ENCODE data around the gene SRP14. TPM values are rescaled to one million over a fixed set of nuclear protein-coding genes. Genes with fewer than 3 reads are reported as not detected.
A peak's percentile ranks its signal among the peaks of the same experiment; 100 is the strongest.
"Not testable (repeated sequence)": the region's sequence is repeated elsewhere in the genome, so short reads cannot be mapped to it uniquely, and the experiment has no call there.

SRP14 gene
- total RNA-seq, 2 donors from 2014 or later = 108 to 114 TPM

DNA sequence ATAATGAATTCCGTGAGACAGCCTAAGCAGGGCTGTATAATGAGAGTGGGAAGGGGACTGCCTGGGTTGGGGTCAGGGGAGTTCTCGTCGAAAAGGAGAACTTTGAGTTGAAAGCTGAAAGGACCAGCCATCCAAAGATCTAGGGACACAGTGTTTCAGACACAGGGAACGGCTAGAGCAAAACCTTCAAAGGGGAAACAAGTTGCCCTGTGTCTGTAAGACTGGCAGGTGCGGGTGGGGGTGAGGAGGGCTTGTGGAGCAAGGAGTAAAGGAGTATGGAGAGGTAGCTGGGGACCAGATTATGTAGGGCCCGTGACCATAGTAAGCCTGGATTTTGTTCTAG, 1.3 kb upstream of the SRP14 start:
- peak overlapping the region; percentile 99 for H3K27ac Mint-ChIP-seq
- H3K4me1 Mint-ChIP-seq = peaks cover 35% of the 10 kb centered on the region
- H3K27me3 Mint-ChIP-seq = no peaks in the 10 kb centered on the region
- ATAC-seq (no peak), DNase-seq (no peak)
- H3K4me3 Mint-ChIP-seq = peak overlapping the region; percentile 66
- peaks cover 3% of the 10 kb centered on the region for H3K36me3 Mint-ChIP-seq (ENCODE audit: low read depth)
- H3K9me3 ChIP-seq (ENCODE audit: control insufficient read depth, low read length, poor library complexity, severe bottlenecking) = no peaks in the 10 kb centered on the region

DNA sequence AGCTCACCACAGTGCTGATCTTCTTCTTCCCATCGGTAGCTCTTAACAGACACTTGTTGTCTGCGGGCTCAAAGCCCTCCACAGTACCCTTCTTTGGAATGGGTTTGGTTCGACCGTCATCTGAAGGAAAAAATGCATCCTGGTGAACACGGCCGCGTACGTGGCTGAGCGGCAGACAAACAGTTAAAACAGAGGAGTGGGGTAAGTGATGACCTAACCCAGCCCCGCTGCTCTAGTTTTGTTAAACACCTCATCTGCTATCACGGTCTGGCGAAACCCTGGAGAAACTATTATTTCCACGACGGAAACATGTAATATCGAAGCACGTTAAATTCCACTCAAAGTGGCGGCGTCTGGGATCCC, 725 bp downstream of the SRP14 start:
- H3K9me3 ChIP-seq (ENCODE audit: control insufficient read depth, low read length, poor library complexity, severe bottlenecking) = no peaks in the 10 kb centered on the region
- ATAC-seq = no peak
- DNase-seq = no peak
- Mint-ChIP-seq H3K4me1 (peaks cover 31% of the 10 kb centered on the region), H3K36me3 (ENCODE audit: low read depth) (peaks cover 3% of the 10 kb centered on the region), H3K27ac (peak overlapping the region; percentile 99), H3K4me3 (peak overlapping the region; percentile 99), H3K27me3 (no peaks in the 10 kb centered on the region)

DNA sequence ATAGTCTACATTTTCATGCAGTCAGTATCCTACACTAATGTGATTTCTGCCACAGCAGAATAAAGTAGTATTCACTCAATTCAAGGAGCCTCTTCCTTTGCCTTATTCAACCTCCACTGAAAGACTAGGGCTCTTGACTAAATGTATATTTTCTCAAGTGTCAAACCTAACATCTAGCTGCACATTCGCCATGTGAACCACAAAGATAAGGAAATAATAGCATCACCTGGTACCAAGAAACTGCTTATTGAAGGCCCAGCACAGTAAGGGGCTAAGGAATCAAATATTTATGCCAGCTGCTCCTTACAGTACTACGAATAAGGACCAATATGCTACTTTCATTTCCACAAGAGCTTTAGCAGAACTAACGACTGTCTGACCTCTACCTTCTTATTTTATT, 1.3 kb downstream of the SRP14 start:
- DNase-seq (no peak), ATAC-seq (no peak)
- Mint-ChIP-seq H3K4me1 (peaks cover 31% of the 10 kb centered on the region), H3K27me3 (no peaks in the 10 kb centered on the region), H3K36me3 (ENCODE audit: low read depth) (peaks cover 3% of the 10 kb centered on the region), H3K4me3 (peak overlapping the region; percentile 99), H3K27ac (peak overlapping the region; percentile 99)
- H3K9me3 ChIP-seq (ENCODE audit: control insufficient read depth, low read length, poor library complexity, severe bottlenecking) = no peaks in the 10 kb centered on the region

DNA sequence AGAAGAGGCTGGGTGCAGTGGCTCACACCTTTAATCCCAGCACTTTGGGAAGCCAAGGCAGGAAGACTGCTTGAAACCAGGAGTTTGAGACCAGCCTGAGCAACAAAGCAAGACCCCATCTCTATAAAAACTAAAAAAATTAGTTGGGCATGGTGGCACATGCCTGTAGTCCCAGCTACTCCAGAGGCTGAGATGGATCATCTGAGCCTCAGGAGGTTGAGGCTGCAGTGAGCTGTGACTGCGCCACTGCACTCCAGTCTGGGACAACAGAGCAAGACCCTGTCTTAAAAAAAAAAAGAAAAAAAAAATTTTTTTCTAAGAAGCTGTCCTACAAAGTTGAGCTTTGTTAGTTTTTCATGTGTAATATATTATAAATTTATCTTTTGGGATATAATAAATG, 3.8 kb downstream of the SRP14 start:
- not testable (repeated sequence) for H3K36me3 Mint-ChIP-seq (ENCODE audit: low read depth); ATAC-seq
- peaks cover 32% of the 10 kb centered on the region for H3K4me1 Mint-ChIP-seq

DNA sequence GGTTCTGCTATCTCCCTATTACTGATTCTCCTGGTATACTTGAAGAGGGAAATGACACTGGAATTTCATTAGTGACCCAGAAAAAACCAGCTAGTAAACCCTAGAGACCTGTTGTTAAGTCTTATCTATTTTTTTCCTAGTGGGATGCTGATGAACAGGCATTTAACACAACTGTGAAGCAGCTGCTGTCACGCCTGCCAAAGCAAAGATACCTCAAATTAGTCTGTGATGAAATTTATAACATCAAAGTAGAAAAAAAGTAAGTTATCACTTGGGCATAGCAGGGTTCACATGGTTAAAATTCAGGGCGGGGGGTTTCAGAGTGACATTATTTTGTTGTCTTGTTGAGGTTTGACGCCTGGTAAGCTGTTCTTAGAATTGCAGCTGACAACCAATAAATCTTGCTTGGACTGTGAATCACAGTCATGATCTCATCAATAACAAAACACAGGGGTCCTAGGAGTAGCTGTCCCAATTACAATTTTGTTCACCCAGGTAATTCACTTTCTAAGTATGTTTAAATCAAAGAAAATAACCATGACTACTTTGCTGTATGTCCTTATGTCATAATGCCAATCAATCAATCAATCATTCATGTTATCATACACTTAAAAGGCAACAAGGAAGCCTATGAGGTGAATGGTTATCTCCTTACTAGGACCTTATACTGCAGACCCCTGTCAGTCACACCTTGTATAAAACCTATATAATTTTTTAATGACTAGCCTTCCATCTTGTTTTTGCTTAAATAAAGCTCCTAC, 4.6 kb downstream of the SRP14 start:
- no peaks in the 10 kb centered on the region for H3K9me3 ChIP-seq (ENCODE audit: control insufficient read depth, low read length, poor library complexity, severe bottlenecking)
- Mint-ChIP-seq H3K36me3 (ENCODE audit: low read depth) (peaks cover 5% of the 10 kb centered on the region), H3K4me1 (peaks cover 26% of the 10 kb centered on the region), H3K4me3 (no peak overlapping the region), H3K27ac (peak overlapping the region; percentile 24), H3K27me3 (no peaks in the 10 kb centered on the region)
- DNase-seq (no peak), ATAC-seq (no peak)

More for the DNA sequence above, 3.8 kb downstream of the SRP14 start:
- DNase-seq; H3K27me3 Mint-ChIP-seq; H3K4me3 Mint-ChIP-seq; H3K9me3 ChIP-seq (ENCODE audit: control insufficient read depth, low read length, poor library complexity, severe bottlenecking): not testable (repeated sequence)
- peak overlapping the region; percentile 24 for H3K27ac Mint-ChIP-seq

DNA sequence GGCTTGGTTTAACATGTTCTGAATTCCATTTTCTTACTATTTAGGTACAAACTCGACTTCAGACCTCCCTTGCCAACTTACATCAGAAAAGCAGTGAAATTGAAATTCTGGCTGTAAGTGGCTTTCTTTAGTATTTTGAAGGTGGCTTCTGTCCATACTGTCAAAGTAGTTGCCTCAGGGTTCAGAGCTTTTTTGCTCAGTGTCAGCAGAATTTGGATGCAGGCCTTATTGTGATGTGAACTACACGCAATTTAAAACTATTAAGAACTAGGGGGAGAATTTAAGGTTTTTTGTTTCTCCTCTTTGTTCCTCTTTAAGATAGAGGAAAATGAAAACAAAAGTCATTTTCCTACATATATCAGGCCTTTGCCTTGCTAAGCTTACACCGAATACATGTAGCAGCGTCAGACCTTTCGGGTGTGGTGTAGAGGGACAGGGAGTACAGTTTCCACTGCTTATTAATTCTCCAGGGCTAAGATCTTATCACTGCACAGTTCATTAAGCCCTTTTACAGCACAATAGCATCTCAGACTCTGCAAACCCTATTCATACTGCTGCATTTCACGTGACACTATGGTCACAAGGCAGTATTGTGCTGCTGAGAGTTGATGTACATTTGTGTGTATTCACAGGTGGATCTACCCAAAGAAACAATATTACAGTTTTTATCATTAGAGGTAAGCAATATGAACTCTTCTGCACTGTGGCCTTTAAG, 6.7 kb downstream of the SRP14 start:
- no peaks in the 10 kb centered on the region for H3K27me3 Mint-ChIP-seq
- no peak for DNase-seq
- peaks cover 3% of the 10 kb centered on the region for H3K36me3 Mint-ChIP-seq (ENCODE audit: low read depth)
- ATAC-seq = no peak
- no peaks in the 10 kb centered on the region for H3K9me3 ChIP-seq (ENCODE audit: control insufficient read depth, low read length, poor library complexity, severe bottlenecking)
- H3K4me1 Mint-ChIP-seq = peaks cover 11% of the 10 kb centered on the region
- H3K27ac Mint-ChIP-seq = no peak overlapping the region
- H3K4me3 Mint-ChIP-seq = no peak overlapping the region

DNA sequence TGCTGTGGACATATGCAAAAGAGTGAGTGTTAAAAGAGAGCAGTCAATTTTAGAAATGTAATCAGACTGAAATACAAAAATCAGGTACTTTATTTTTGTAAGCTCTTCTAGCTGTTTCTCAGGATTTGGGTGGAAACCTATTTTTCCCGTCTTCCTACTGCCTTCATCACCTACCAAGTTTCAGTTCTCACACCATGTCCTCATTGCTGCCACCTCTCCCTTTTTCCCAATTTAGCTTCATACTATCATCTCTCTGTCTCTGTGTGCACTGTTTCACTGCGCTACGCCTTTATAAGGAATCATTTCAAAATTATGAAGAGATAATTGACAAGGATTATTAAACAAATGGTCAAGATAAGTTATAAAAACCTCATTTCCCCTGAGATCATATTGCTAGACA, 7.7 kb downstream of the SRP14 start:
- ATAC-seq (no peak), DNase-seq (no peak)
- H3K4me1 Mint-ChIP-seq = peaks cover 4% of the 10 kb centered on the region
- no peak overlapping the region for H3K4me3 Mint-ChIP-seq
- peak overlapping the region; percentile 45 for H3K27ac Mint-ChIP-seq
- H3K36me3 Mint-ChIP-seq (ENCODE audit: low read depth) = peaks cover 3% of the 10 kb centered on the region
- no peaks in the 10 kb centered on the region for H3K9me3 ChIP-seq (ENCODE audit: control insufficient read depth, low read length, poor library complexity, severe bottlenecking)
- H3K27me3 Mint-ChIP-seq = no peaks in the 10 kb centered on the region

DNA sequence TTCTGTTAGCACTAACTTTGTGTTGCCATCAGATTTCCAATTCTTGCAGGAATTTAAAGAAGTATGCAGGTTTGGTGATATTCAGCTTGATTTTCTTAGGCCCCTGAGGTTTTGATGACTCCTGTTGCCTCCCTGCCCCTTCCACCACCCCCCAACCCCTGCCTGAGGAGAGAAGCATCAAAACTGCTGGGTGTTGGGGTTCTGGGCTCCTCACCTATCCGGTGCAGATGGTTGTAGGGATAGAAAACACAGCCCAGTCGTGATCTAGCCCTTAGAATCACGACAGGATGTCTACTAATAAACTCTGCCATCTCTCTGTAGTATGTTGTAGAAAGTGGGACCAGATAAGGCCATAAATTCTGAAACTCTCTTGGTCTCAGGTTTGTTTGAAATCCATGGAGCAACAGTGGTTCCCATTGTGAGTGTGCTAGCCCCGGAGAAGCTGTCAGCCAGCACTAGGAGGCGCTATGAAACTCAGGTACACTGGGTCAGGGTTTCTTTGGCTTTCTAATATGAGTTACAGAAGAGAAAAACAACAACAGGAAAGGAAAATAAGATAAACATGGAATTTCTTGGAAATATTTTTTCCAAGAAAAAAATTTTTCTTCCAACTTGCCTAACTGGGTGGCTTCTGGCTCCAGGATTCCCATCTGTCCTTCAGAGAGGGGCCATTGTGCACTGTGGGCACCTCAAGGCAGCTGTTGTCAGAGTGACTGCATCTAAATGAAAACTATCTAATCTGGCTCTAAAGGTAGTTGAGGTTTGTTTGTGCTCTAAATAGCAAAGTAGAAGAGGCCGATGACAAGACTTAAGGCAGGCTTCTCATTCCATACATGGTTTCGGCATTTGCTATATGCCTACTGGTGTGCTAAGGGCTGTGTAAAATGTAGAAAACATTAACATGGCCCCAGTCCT, 8.7 kb downstream of the SRP14 start:
- H3K27me3 Mint-ChIP-seq = no peaks in the 10 kb centered on the region
- DNase-seq (no peak), ATAC-seq (no peak)
- no peak overlapping the region for H3K4me3 Mint-ChIP-seq
- peaks cover 3% of the 10 kb centered on the region for H3K4me1 Mint-ChIP-seq
- H3K9me3 ChIP-seq (ENCODE audit: control insufficient read depth, low read length, poor library complexity, severe bottlenecking) = no peaks in the 10 kb centered on the region
- H3K36me3 Mint-ChIP-seq (ENCODE audit: low read depth) = peaks cover 3% of the 10 kb centered on the region
- H3K27ac Mint-ChIP-seq = peak overlapping the region; percentile 9

DNA sequence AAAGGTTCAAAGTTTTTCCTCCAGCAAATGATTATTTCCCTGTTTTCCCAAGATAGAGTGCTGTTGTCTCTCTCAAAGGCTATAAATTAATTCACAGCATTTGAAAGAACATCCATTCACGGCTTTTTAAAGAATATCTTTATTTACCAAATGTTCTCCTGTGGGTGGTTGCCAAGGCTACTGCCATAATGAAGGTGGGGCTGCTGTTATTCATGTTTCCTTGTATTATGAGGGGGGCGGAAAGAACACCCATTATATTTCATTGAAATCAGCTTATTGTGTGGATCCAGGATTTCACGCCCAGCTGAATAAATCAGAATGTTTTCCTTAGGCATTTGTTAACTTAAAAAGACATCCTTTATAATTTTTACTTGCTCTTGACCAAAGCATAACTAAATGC, 10.1 kb downstream of the SRP14 start:
- DNase-seq = no peak
- Mint-ChIP-seq H3K36me3 (ENCODE audit: low read depth) (peaks cover 3% of the 10 kb centered on the region), H3K27me3 (no peaks in the 10 kb centered on the region), H3K4me1 (peaks cover 3% of the 10 kb centered on the region), H3K4me3 (no peak overlapping the region), H3K27ac (no peak overlapping the region)
- no peak for ATAC-seq
- no peaks in the 10 kb centered on the region for H3K9me3 ChIP-seq (ENCODE audit: control insufficient read depth, low read length, poor library complexity, severe bottlenecking)

DNA sequence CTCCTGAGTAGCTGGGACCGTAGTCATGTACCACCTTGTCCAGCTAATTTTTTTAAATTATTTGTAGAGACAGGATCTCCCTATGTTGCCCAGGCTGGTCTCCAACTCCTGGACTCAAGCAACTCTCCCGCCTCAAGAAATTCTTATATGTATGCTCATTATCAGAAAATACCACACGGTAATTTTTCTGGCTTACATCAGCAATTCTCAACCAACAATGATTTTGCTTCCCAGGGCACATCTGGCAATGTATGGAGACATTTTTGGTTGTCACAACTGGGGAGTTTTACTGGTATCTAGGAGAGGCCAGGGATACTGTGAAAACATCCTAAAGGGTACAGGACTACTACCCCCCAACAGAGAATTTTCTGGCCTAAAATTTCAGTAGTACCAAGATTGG, 10.8 kb downstream of the SRP14 start:
- no peaks in the 10 kb centered on the region for H3K9me3 ChIP-seq (ENCODE audit: control insufficient read depth, low read length, poor library complexity, severe bottlenecking)
- ATAC-seq (no peak), DNase-seq (no peak)
- H3K4me3 Mint-ChIP-seq = no peak overlapping the region
- H3K27me3 Mint-ChIP-seq = no peaks in the 10 kb centered on the region
- peaks cover 6% of the 10 kb centered on the region for H3K36me3 Mint-ChIP-seq (ENCODE audit: low read depth)
- peaks cover 3% of the 10 kb centered on the region for H3K4me1 Mint-ChIP-seq
- H3K27ac Mint-ChIP-seq = no peak overlapping the region

DNA sequence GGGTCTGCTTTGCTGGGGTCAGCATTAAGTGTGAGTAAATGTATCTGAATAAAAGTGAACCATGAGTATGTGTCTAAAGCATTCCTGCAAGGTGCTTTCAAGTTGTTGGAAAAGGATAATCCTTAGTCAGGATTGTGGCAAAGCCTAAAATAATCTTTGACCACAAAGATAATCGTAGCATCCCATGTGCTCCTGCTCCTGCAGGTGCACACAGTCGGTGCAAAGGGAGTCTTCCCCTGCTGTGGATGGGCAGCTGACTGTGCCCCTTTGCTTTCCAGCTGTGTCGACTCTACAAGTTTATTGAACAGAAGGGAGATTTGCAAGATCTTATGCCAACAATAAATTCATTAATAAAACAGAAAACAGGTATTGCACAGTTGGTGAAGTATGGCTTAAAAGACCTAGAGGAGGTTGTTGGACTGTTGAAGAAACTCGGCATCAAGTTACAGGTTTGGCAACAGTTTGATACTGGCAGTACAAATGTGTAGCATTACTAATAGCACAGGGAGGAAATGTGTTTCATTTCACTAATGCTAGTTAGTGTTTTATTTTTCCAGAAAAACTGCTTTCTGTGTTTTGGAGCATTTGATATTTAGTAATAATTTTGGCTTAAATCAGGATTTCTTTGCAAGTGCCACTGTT, 22.6 kb downstream of the SRP14 start:
- DNase-seq (no peak), ATAC-seq (no peak)
- H3K27ac Mint-ChIP-seq = no peak overlapping the region
- peaks cover 9% of the 10 kb centered on the region for H3K36me3 Mint-ChIP-seq (ENCODE audit: low read depth)
- H3K4me1 Mint-ChIP-seq = no peaks in the 10 kb centered on the region
- H3K9me3 ChIP-seq (ENCODE audit: control insufficient read depth, low read length, poor library complexity, severe bottlenecking) = no peaks in the 10 kb centered on the region
- H3K4me3 Mint-ChIP-seq = no peak overlapping the region
- no peaks in the 10 kb centered on the region for H3K27me3 Mint-ChIP-seq

DNA sequence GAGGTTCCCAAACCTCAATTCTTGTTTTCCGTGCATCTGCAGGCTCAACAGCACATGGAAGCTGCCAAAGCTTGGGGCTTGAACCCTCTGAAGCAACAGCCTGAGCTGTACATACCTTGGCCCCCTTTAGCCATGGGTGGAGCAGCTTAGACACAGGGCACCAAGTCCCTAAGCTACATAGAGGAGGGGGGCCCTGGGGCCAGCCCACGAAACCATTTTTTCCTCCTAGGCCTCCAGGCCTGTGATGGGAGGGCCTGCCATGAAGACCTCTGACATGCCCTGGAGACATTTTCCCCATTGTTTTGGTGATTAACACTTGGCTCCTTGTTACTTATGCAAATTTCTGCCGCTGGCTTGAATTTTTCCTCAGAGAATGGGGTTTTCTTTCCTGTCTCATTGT, 24.6 kb downstream of the SRP14 start:
- no peak for DNase-seq
- no peaks in the 10 kb centered on the region for H3K9me3 ChIP-seq (ENCODE audit: control insufficient read depth, low read length, poor library complexity, severe bottlenecking)
- peaks cover 6% of the 10 kb centered on the region for H3K36me3 Mint-ChIP-seq (ENCODE audit: low read depth)
- H3K27me3 Mint-ChIP-seq = no peaks in the 10 kb centered on the region
- no peaks in the 10 kb centered on the region for H3K4me1 Mint-ChIP-seq
- H3K27ac Mint-ChIP-seq = no peak overlapping the region
- ATAC-seq = no peak
- H3K4me3 Mint-ChIP-seq = no peak overlapping the region

DNA sequence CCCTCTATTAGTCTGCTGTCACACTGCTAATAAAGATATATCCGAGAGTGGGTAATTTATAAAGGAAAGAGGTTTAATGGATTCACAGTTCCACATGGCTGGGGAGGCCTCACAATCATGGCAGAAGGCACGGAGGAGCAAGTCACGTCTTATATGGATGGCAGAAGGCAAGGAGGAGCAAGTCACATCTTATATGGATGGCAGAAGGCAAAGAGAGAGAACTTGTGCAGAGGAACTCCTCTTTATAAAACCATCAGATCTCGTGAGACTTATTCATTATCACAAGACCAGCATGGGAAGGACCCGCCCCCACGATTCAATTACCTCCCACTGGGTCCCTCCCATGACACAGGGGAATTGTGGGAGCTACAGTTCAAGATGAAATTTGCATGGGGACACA, 25.6 kb downstream of the SRP14 start:
- not testable (repeated sequence) for DNase-seq; H3K36me3 Mint-ChIP-seq (ENCODE audit: low read depth); H3K27ac Mint-ChIP-seq; H3K27me3 Mint-ChIP-seq; H3K4me1 Mint-ChIP-seq; H3K4me3 Mint-ChIP-seq; H3K9me3 ChIP-seq (ENCODE audit: control insufficient read depth, low read length, poor library complexity, severe bottlenecking); ATAC-seq
